G401 (cell line): ENCODE results near the gene ATG7. TPM values are rescaled to one million over a fixed set of nuclear protein-coding genes. Genes with fewer than 3 reads are reported as not detected.
"Not testable (repeated sequence)": the region's sequence is repeated elsewhere in the genome, so short reads cannot be mapped to it uniquely, and the experiment has no call there.

Experiments
- DNase-seq: peaks from one replicate; pipeline ENCODE4 v3.0.0-alpha.2; 2015; ENCODE audit warnings: low spot score
- in situ Hi-C: cut with HindIII; loops from 2 replicates; pipeline ENCODE4 v1.10.0; 2016; ENCODE audit warnings: low sequenced_read_pairs, mixed read lengths
- total RNA-seq: library from RNA; depleted of rRNA; stranded (reverse); fragments of >200 nt; shearing (Covaris generic); gene quantifications from 2 replicates; pipeline ENCODE4 v1.2.3, GENCODE V29; 2014

The ATG7 gene
- total RNA-seq, 1 experiment from 2014 or later: 48.5 TPM

GRCh38 chr3:11248596-11248995 is 23.6 kb upstream of the ATG7 start:
- no peak for DNase-seq
- in situ Hi-C loops: no loop called here

GRCh38 chr3:11250902-11251806 is 21.0 kb upstream of the ATG7 start:
- in situ Hi-C loops: no loop called here
- DNase-seq: no peak

GRCh38 chr3:11251807-11252176 is 20.4 kb upstream of the ATG7 start:
- in situ Hi-C loops: no loop called here
- DNase-seq: no peak

GRCh38 chr3:11254876-11255275 is 17.3 kb upstream of the ATG7 start:
- in situ Hi-C loops: no loop called here
- no peak for DNase-seq

- in situ Hi-C loops, DNase-seq: not testable (repeated sequence)
These were observed 16.7 kb upstream of the ATG7 start for GRCh38 chr3:11255537-11255936.

- no peak for DNase-seq
- in situ Hi-C loops: no loop called here
These were observed 13.2 kb upstream of the ATG7 start for GRCh38 chr3:11258958-11259357.

GRCh38 chr3:11260460-11260859 is 11.7 kb upstream of the ATG7 start:
- in situ Hi-C loops: no loop called here
- no peak for DNase-seq

- no peak for DNase-seq
- in situ Hi-C loops: no loop called here
These were observed 3.2 kb upstream of the ATG7 start for GRCh38 chr3:11269007-11269406.

GRCh38 chr3:11272906-11273574 is 843 bp downstream of the ATG7 start:
- DNase-seq: peak; percentile 4
- in situ Hi-C loops: no loop called here

- in situ Hi-C loops: no loop called here
These were observed 1.7 kb downstream of the ATG7 start for GRCh38 chr3:11273891-11274291.

GRCh38 chr3:11274566-11275142 is 2.5 kb downstream of the ATG7 start:
- DNase-seq: no peak

More at GRCh38 chr3:11273891-11274291, 1.7 kb downstream of the ATG7 start:
- no peak for DNase-seq

GRCh38 chr3:11275926-11276325 is 3.7 kb downstream of the ATG7 start:
- DNase-seq: no peak

More at GRCh38 chr3:11274566-11275142, 2.5 kb downstream of the ATG7 start:
- in situ Hi-C loops: no loop called here

GRCh38 chr3:11276901-11277300 is 4.7 kb downstream of the ATG7 start:
- DNase-seq: no peak
- in situ Hi-C loops: no loop called here

More at GRCh38 chr3:11275926-11276325, 3.7 kb downstream of the ATG7 start:
- in situ Hi-C loops: no loop called here

GRCh38 chr3:11282250-11283138 is 10.3 kb downstream of the ATG7 start:
- DNase-seq: peak; percentile 84
- in situ Hi-C loops: no loop called here

GRCh38 chr3:11283139-11283475 is 10.9 kb downstream of the ATG7 start:
- DNase-seq: no peak
- in situ Hi-C loops: no loop called here

- no peak for DNase-seq
- in situ Hi-C loops: no loop called here
These were observed 11.8 kb downstream of the ATG7 start for GRCh38 chr3:11284011-11284410.

GRCh38 chr3:11285471-11285870 is 13.3 kb downstream of the ATG7 start:
- in situ Hi-C loops: no loop called here
- DNase-seq: no peak

- no peak for DNase-seq
- in situ Hi-C loops: no loop called here
These were observed 15.2 kb downstream of the ATG7 start for GRCh38 chr3:11287404-11287803.

- in situ Hi-C loops: no loop called here
- DNase-seq: no peak
These were observed 15.9 kb downstream of the ATG7 start for GRCh38 chr3:11288021-11288491.
